HL-60 (cell line): ENCODE data around the gene SPATS2L.

Experiments
- GABPA ChIP-seq: IDR thresholded peaks from 2 replicates; pipeline ENCODE4 v1.6.1; 2012; ENCODE audit warnings: low read depth
- POLR2AphosphoS5 ChIP-seq: IDR thresholded peaks from 2 replicates; pipeline ENCODE4 v1.6.1; 2012; ENCODE audit warnings: low read depth
- TF ChIP-seq, protein P1 (sequence below): IDR thresholded peaks from one replicate; pipeline ENCODE4 v1.5.1; 2011; ENCODE audit warnings: low read length, control low read depth, inconsistent platforms; ENCODE audit not compliant: insufficient read depth
- TF ChIP-seq, protein P2 (sequence below): IDR thresholded peaks from 2 replicates; pipeline ENCODE4 v1.6.1; 2012; ENCODE audit warnings: low read depth; ENCODE audit not compliant: insufficient replicate concordance

- TF ChIP-seq POLR2AphosphoS5: no peak
- TF ChIP-seq, protein P1, sequence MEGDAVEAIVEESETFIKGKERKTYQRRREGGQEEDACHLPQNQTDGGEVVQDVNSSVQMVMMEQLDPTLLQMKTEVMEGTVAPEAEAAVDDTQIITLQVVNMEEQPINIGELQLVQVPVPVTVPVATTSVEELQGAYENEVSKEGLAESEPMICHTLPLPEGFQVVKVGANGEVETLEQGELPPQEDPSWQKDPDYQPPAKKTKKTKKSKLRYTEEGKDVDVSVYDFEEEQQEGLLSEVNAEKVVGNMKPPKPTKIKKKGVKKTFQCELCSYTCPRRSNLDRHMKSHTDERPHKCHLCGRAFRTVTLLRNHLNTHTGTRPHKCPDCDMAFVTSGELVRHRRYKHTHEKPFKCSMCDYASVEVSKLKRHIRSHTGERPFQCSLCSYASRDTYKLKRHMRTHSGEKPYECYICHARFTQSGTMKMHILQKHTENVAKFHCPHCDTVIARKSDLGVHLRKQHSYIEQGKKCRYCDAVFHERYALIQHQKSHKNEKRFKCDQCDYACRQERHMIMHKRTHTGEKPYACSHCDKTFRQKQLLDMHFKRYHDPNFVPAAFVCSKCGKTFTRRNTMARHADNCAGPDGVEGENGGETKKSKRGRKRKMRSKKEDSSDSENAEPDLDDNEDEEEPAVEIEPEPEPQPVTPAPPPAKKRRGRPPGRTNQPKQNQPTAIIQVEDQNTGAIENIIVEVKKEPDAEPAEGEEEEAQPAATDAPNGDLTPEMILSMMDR: no peak
- TF ChIP-seq, protein P2, sequence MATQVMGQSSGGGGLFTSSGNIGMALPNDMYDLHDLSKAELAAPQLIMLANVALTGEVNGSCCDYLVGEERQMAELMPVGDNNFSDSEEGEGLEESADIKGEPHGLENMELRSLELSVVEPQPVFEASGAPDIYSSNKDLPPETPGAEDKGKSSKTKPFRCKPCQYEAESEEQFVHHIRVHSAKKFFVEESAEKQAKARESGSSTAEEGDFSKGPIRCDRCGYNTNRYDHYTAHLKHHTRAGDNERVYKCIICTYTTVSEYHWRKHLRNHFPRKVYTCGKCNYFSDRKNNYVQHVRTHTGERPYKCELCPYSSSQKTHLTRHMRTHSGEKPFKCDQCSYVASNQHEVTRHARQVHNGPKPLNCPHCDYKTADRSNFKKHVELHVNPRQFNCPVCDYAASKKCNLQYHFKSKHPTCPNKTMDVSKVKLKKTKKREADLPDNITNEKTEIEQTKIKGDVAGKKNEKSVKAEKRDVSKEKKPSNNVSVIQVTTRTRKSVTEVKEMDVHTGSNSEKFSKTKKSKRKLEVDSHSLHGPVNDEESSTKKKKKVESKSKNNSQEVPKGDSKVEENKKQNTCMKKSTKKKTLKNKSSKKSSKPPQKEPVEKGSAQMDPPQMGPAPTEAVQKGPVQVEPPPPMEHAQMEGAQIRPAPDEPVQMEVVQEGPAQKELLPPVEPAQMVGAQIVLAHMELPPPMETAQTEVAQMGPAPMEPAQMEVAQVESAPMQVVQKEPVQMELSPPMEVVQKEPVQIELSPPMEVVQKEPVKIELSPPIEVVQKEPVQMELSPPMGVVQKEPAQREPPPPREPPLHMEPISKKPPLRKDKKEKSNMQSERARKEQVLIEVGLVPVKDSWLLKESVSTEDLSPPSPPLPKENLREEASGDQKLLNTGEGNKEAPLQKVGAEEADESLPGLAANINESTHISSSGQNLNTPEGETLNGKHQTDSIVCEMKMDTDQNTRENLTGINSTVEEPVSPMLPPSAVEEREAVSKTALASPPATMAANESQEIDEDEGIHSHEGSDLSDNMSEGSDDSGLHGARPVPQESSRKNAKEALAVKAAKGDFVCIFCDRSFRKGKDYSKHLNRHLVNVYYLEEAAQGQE: no peak
- TF ChIP-seq GABPA: no peak
Observed at GRCh38 chr2:200324362-200324761, 17.9 kb downstream of the SPATS2L start.
